ENCODE results near the gene DNAJB2.

- TF ChIP-seq, protein P1, sequence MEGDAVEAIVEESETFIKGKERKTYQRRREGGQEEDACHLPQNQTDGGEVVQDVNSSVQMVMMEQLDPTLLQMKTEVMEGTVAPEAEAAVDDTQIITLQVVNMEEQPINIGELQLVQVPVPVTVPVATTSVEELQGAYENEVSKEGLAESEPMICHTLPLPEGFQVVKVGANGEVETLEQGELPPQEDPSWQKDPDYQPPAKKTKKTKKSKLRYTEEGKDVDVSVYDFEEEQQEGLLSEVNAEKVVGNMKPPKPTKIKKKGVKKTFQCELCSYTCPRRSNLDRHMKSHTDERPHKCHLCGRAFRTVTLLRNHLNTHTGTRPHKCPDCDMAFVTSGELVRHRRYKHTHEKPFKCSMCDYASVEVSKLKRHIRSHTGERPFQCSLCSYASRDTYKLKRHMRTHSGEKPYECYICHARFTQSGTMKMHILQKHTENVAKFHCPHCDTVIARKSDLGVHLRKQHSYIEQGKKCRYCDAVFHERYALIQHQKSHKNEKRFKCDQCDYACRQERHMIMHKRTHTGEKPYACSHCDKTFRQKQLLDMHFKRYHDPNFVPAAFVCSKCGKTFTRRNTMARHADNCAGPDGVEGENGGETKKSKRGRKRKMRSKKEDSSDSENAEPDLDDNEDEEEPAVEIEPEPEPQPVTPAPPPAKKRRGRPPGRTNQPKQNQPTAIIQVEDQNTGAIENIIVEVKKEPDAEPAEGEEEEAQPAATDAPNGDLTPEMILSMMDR (IDR thresholded peaks at IDR 0.05; ENCODE audit: low read depth, low read length): no peak
- TF ChIP-seq EZH2phosphoT487 (IDR thresholded peaks at IDR 0.05; ENCODE audit: low read depth): no peak
Measured at GRCh38 chr2:219308142-219309101, 29.3 kb downstream of the DNAJB2 start.

Data from OCI-LY3 (cell line).